IMR-90 (cell line): ENCODE measurements around the gene CCNJL.
"Not testable (repeated sequence)": the region's sequence is repeated elsewhere in the genome, so short reads cannot be mapped to it uniquely, and the experiment has no call there.

Experiments
- BHLHE40 ChIP-seq: fragments of 150-350 bp; IDR thresholded peaks from 2 replicates; pipeline ENCODE4 v1.6.1; 2016; ENCODE audit warnings: mild to moderate bottlenecking, low read depth, low read length
- TF ChIP-seq, protein P1 (sequence below): conservative IDR thresholded peaks from 2 replicates; pipeline ENCODE4 v1.5.1; 2012; ENCODE audit warnings: mild to moderate bottlenecking, low read depth, low read length, improper control_type of control experiment

DNA sequence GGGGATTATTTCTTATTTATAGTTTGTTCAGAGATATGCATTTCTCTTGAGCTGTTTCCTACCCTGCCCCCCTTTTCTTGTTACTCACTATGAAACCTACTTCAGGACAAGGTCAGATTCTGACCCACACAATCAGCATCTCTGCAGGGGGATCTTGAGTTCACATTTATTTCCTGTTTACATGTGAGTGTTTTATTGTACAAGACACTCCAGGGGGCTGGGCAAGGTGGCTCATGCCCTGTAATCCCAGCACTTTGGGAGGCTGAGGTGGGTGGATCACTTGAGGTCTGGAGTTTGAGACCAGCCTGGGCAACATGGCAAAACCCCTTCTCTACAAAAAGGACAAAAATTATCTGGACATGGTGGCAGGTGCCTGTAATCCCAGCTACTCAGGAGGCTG is 28.1 kb upstream of the CCNJL start:
- TF ChIP-seq BHLHE40 = not testable (repeated sequence)
- TF ChIP-seq, protein P1, sequence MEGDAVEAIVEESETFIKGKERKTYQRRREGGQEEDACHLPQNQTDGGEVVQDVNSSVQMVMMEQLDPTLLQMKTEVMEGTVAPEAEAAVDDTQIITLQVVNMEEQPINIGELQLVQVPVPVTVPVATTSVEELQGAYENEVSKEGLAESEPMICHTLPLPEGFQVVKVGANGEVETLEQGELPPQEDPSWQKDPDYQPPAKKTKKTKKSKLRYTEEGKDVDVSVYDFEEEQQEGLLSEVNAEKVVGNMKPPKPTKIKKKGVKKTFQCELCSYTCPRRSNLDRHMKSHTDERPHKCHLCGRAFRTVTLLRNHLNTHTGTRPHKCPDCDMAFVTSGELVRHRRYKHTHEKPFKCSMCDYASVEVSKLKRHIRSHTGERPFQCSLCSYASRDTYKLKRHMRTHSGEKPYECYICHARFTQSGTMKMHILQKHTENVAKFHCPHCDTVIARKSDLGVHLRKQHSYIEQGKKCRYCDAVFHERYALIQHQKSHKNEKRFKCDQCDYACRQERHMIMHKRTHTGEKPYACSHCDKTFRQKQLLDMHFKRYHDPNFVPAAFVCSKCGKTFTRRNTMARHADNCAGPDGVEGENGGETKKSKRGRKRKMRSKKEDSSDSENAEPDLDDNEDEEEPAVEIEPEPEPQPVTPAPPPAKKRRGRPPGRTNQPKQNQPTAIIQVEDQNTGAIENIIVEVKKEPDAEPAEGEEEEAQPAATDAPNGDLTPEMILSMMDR = not testable (repeated sequence)
